Measurements from ENCODE around the gene RIPK4. TPM values are rescaled to one million over a fixed set of nuclear protein-coding genes. Genes with fewer than 3 reads are reported as not detected.

Gene RIPK4
- polyA plus RNA-seq, 3 donors, result 0.05 to 0.09 TPM; not detected in 1

DNA sequence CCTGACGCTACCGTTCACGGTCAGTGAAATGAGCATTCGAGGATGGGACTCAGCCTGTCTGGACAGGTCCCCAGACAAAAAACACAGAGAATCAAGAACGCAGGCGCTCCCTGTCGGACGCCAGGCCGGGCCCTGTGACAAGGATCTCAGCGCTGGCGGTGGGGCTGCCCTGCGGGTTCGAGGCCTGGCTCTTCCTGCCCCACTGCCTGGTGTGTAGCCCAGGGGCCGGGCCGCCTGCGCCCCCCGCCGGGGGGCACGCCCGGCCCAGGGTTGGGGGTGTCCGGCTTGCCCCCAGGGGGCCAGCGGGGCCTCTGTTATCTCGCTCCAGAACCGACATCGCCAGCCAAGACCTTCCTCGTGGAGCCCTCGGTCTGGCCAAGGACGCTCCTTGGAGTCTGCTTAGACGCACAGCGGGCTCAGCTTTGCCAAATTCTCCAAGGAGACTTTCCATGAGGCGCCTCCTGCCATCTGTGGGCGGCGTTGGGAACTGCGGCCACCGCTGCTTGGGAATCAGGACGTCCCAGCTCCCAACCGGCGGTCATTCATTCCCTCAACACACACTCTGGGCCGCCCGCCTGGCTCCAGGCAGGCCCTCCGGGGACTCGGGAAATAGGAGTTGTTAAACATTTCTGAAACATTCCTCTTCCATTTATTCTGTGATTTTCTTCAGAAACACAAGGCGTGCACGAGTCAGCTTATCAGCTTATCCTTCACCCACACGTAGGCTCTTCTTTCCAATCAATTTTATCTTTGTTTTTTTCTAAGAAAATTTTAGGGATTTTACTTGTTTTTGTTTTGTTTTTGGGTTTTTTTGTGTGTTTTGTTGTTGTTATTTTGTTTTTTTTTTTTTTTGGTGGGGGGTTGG lies 11.3 kb upstream of the RIPK4 start:
- H3K36me3 Mint-ChIP-seq, result no peaks in the 10 kb centered on the region
- H3K27ac Mint-ChIP-seq, result peak overlapping the region in 4 of 7 donors; percentile 35 to 85 (median 64)
- Histone ChIP-seq H3K79me2 (ENCODE audit: insufficient read depth, low read length) (no peaks in the 10 kb centered on the region), H3K9ac (ENCODE audit: insufficient read depth, low read length, poor library complexity, severe bottlenecking) (no peak overlapping the region), H3K36me3 (replicated peaks in 1 of 2; ENCODE audit: control insufficient read depth in 1 of 2, insufficient read depth in 2 of 2, low read length in 2 of 2) (no peaks in the 10 kb centered on the region), H3K27me3 (ENCODE audit: control insufficient read depth in 2 of 2, insufficient read depth in 2 of 2, low read length in 2 of 2) (peaks cover 26 to 53% of the 10 kb centered on the region in 2 donors), H3K4me2 (replicated peaks; ENCODE audit: extremely low read depth, low read length, poor library complexity, severe bottlenecking) (no peak overlapping the region), H3K27ac (ENCODE audit: low read depth in 1 of 2, low read length in 2 of 2) (no peak overlapping the region), H2AFZ (ENCODE audit: insufficient read depth, low read depth, low read length, poor library complexity, severe bottlenecking) (no peak overlapping the region), H4K20me1 (ENCODE audit: insufficient read depth, low read length) (no peaks in the 10 kb centered on the region), H3K4me3 (replicated peaks in 1 of 3; ENCODE audit: low read depth in 2 of 3, low read length in 3 of 3) (no peak overlapping the region), H3K4me1 (ENCODE audit: control insufficient read depth in 1 of 2, insufficient read depth in 2 of 2, low read length in 2 of 2) (peaks cover 0 to 6% of the 10 kb centered on the region in 2 donors), H3K9me3 (replicated peaks in 1 of 2; ENCODE audit: control insufficient read depth in 1 of 2, insufficient read depth in 1 of 2, low read length in 2 of 2) (no peaks in the 10 kb centered on the region)
- peaks cover 37 to 69% (median 66%) of the 10 kb centered on the region in 3 donors for H3K27me3 Mint-ChIP-seq (ENCODE audit: low read depth in 3 of 3)
- WGBS (ENCODE audit: insufficient coverage), result 32% methylated on average over 31 of the region's 45 CpGs
- H3K9me3 Mint-ChIP-seq, result peaks cover 0 to 4% (median 0%) of the 10 kb centered on the region in 7 donors
- intact Hi-C loops (cut with micrococcal nuclease), result loop anchor here (1.0 to 2.0 kb wide), 2 partner anchors 165 to 166 kb away; no protein-coding TSS in a partner anchor
- H3K4me3 Mint-ChIP-seq, result peak overlapping the region in 1 of 2 donors; percentile 75
- H3K4me1 Mint-ChIP-seq, result peaks cover 16% of the 10 kb centered on the region
- peak; percentile 98 for TF ChIP-seq CTCF (IDR thresholded peaks at IDR 0.05)
- DNase-seq, result peak; percentile 57 to 68 (median 67)

- Mint-ChIP-seq H3K4me1 (peaks cover 16% of the 10 kb centered on the region), H3K27ac (no peak overlapping the region), H3K36me3 (no peaks in the 10 kb centered on the region), H3K9me3 (peaks cover 0 to 4% (median 0%) of the 10 kb centered on the region in 7 donors), H3K4me3 (no peak overlapping the region), H3K27me3 (ENCODE audit: low read depth in 3 of 3) (peaks cover 46 to 74% (median 58%) of the 10 kb centered on the region in 3 donors)
- Histone ChIP-seq H3K9me3 (replicated peaks in 1 of 2; ENCODE audit: control insufficient read depth in 1 of 2, insufficient read depth in 1 of 2, low read length in 2 of 2) (no peaks in the 10 kb centered on the region), H3K79me2 (ENCODE audit: insufficient read depth, low read length) (no peaks in the 10 kb centered on the region), H3K4me3 (replicated peaks in 1 of 3; ENCODE audit: low read depth in 2 of 3, low read length in 3 of 3) (no peak overlapping the region), H4K20me1 (ENCODE audit: insufficient read depth, low read length) (no peaks in the 10 kb centered on the region), H3K27ac (ENCODE audit: low read depth in 1 of 2, low read length in 2 of 2) (no peak overlapping the region), H3K4me2 (replicated peaks; ENCODE audit: extremely low read depth, low read length, poor library complexity, severe bottlenecking) (no peak overlapping the region), H3K9ac (ENCODE audit: insufficient read depth, low read length, poor library complexity, severe bottlenecking) (no peak overlapping the region), H2AFZ (ENCODE audit: insufficient read depth, low read depth, low read length, poor library complexity, severe bottlenecking) (no peak overlapping the region), H3K36me3 (replicated peaks in 1 of 2; ENCODE audit: control insufficient read depth in 1 of 2, insufficient read depth in 2 of 2, low read length in 2 of 2) (no peaks in the 10 kb centered on the region), H3K4me1 (ENCODE audit: control insufficient read depth in 1 of 2, insufficient read depth in 2 of 2, low read length in 2 of 2) (peaks cover 0 to 6% of the 10 kb centered on the region in 2 donors), H3K27me3 (ENCODE audit: control insufficient read depth in 2 of 2, insufficient read depth in 2 of 2, low read length in 2 of 2) (peaks cover 23 to 51% of the 10 kb centered on the region in 2 donors)
- TF ChIP-seq CTCF (IDR thresholded peaks at IDR 0.05), result no peak
- no peak for DNase-seq
- intact Hi-C loops (cut with micrococcal nuclease), result no loop called here
- 94% methylated on average over 3 of the region's 4 CpGs for WGBS (ENCODE audit: insufficient coverage)
Observed at GRCh38 chr21:41776778-41777177, 9.9 kb upstream of the RIPK4 start.
